PC-9 (cell line): ENCODE measurements around the gene BACH2. TPM values are rescaled to one million over a fixed set of nuclear protein-coding genes. Genes with fewer than 3 reads are reported as not detected.

Experiments
- BruUV-seq: library from RNA; stranded (reverse); fragments of 400-500 nt; replicated peaks from 2 replicates; lab custom pipeline; 2021; lab: Mats Ljungman, UMichigan
- CTCF ChIA-PET: fragments of 300-600 bp; sonication (Branson Sonifier 250); formaldehyde crosslinking; loops from one replicate; lab custom pipeline; 2022; ENCODE audit warnings: antibody characterized with exemption; lab: Charles Lee
- POLR2A ChIA-PET: fragments of 300-600 bp; sonication (Branson Sonifier 250); formaldehyde crosslinking; loops from one replicate; lab custom pipeline; 2022; ENCODE audit warnings: antibody characterized with exemption; ENCODE audit not compliant: unreplicated experiment; lab: Charles Lee
- DNase-seq, 2 experiments: peaks; one replicate each; pipeline versions ENCODE4 v3.0.0 to v3.0.0-alpha.2; 2015 to 2022; ENCODE audit warnings: mixed read lengths in 1 of 2
- H2AFZ ChIP-seq: fragments of 200-600 bp; sonication (generic); 2 replicates; pipeline ENCODE4 v1.8.1; 2017; ENCODE audit warnings: antibody characterized with exemption
- H3F3A ChIP-seq: fragments of 200-600 bp; sonication (generic); 2 replicates; pipeline ENCODE4 v1.8.1; 2017; ENCODE audit warnings: antibody characterized with exemption, mild to moderate bottlenecking, low read depth; ENCODE audit not compliant: insufficient read depth
- H3K27ac ChIP-seq: fragments of 200-600 bp; sonication (generic); 2 replicates; pipeline ENCODE4 v1.6.1; 2016; ENCODE audit warnings: mixed run types
- H3K27me3 ChIP-seq: fragments of 200-600 bp; sonication (generic); 2 replicates; pipeline ENCODE4 v1.6.1; 2016; ENCODE audit warnings: low read depth, mixed run types; ENCODE audit not compliant: insufficient read depth
- H3K36me3 ChIP-seq: fragments of 200-600 bp; sonication (generic); 2 replicates; pipeline ENCODE4 v1.6.1; 2016; ENCODE audit warnings: low read depth, mixed run types
- H3K4me1 ChIP-seq: fragments of 200-600 bp; sonication (generic); replicated peaks from 2 replicates; pipeline ENCODE4 v1.6.1; 2016; ENCODE audit warnings: mixed run types; ENCODE audit not compliant: insufficient read depth
- H3K4me2 ChIP-seq: fragments of 200-600 bp; sonication (generic); 2 replicates; pipeline ENCODE4 v1.6.1; 2017; ENCODE audit warnings: mixed run types
- H3K4me3 ChIP-seq: fragments of 200-600 bp; sonication (generic); 2 replicates; pipeline ENCODE4 v1.6.1; 2016; ENCODE audit warnings: mixed run types
- H3K79me2 ChIP-seq: fragments of 200-600 bp; sonication (generic); 2 replicates; pipeline ENCODE4 v1.6.1; 2017; ENCODE audit warnings: low read depth, mixed run types
- H3K9me2 ChIP-seq: fragments of 200-600 bp; sonication (generic); 2 replicates; pipeline ENCODE4 v1.8.1; 2017; ENCODE audit warnings: mild to moderate bottlenecking; ENCODE audit not compliant: insufficient read depth
- H3K9me3 ChIP-seq: fragments of 200-600 bp; sonication (generic); 2 replicates; pipeline ENCODE4 v1.8.1; 2016; ENCODE audit warnings: low read depth; ENCODE audit not compliant: insufficient read depth
- H4K20me1 ChIP-seq: fragments of 200-600 bp; sonication (generic); 2 replicates; pipeline ENCODE4 v1.8.1; 2017; ENCODE audit not compliant: insufficient read depth
- EZH2 ChIP-seq: fragments of 200-600 bp; sonication (generic); IDR thresholded peaks from 2 replicates; pipeline ENCODE4 v1.8.0; 2017; ENCODE audit warnings: antibody characterized with exemption, low read depth
- intact Hi-C: fragments of 100-400 bp; cut with micrococcal nuclease; formaldehyde crosslinking; loops from one replicate; pipeline ENCODE4 v1.10.0; 2022; ENCODE audit not compliant: unreplicated experiment
- total RNA-seq: library from RNA; stranded (reverse); gene quantifications from 2 replicates; pipeline ENCODE4 v1.2.3, GENCODE V29; 2021
- TF ChIP-seq, protein P1 (sequence below): fragments of 200-600 bp; sonication (generic); conservative IDR thresholded peaks from 2 replicates; pipeline ENCODE4 v1.6.1; 2017; ENCODE audit warnings: mixed run types, antibody characterized with exemption, mild to moderate bottlenecking, moderate library complexity

BACH2 gene
- total RNA-seq, 1 experiment from 2014 or later = 2.3 TPM

GRCh38 chr6:89985751-89986493 lies 310.7 kb downstream of the BACH2 start:
- TF ChIP-seq, protein P1, sequence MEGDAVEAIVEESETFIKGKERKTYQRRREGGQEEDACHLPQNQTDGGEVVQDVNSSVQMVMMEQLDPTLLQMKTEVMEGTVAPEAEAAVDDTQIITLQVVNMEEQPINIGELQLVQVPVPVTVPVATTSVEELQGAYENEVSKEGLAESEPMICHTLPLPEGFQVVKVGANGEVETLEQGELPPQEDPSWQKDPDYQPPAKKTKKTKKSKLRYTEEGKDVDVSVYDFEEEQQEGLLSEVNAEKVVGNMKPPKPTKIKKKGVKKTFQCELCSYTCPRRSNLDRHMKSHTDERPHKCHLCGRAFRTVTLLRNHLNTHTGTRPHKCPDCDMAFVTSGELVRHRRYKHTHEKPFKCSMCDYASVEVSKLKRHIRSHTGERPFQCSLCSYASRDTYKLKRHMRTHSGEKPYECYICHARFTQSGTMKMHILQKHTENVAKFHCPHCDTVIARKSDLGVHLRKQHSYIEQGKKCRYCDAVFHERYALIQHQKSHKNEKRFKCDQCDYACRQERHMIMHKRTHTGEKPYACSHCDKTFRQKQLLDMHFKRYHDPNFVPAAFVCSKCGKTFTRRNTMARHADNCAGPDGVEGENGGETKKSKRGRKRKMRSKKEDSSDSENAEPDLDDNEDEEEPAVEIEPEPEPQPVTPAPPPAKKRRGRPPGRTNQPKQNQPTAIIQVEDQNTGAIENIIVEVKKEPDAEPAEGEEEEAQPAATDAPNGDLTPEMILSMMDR = no peak
- TF ChIP-seq EZH2 = no peak
- CTCF ChIA-PET = no interaction called here

DNA sequence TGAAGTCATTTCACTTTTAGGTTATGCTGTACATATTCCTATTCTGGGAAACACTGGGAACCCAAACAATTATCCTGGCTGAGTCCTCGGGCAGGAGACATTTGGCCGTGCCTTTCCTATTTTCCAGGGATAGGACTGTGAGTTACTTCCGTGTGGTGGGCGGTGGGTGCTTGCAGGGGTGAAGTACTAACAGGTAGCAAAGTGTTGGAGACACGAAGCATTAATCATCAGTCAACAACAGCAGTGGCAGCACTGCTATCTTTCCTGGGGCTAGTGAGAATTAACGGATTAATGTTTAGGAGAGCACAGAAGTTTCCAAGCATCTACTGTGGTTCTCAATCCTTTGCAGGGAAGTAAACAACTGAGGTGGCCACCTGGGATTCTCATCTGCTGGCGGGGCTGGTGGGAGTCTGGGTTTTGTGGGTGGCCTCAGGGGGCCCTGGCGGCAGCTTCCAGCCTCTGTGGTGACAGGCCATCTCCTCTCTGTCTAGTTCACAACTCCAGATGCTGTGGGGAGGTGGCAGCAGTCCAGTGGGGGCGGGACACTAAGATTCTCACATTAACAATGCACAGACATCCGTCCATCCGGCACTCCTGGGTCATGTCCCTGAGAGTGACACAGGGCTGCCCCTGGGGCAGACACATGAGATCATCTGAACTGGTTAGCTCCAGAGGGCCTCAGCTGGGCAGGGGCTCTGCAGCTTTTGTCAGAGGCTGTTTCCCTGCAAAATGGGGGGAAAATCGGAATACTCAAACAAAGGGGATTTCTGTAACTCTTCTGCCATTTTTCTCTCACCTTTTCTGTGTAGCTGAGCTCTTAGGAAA lies 311.5 kb downstream of the BACH2 start:
- TF ChIP-seq EZH2 = no peak
- POLR2A ChIA-PET = no interaction called here
- Histone ChIP-seq H3K79me2 (no peaks in the 10 kb centered on the region), H3K27ac (no peak overlapping the region), H3K9me2 (no peaks in the 10 kb centered on the region), H3K4me3 (no peak overlapping the region), H3K4me2 (no peak overlapping the region), H3K27me3 (no peaks in the 10 kb centered on the region), H4K20me1 (no peaks in the 10 kb centered on the region), H3K4me1 (peaks cover 9% of the 10 kb centered on the region; the same call in 1 of the 2 replicates), H3K36me3 (no peaks in the 10 kb centered on the region), H3K9me3 (no peaks in the 10 kb centered on the region), H3F3A (no peaks in the 10 kb centered on the region), H2AFZ (no peak overlapping the region)
- CTCF ChIA-PET = no interaction called here
- no TSS peak for BruUV-seq
- intact Hi-C loops = no loop called here
- peak in 1 of 2 experiments; percentile 36 for DNase-seq

More at GRCh38 chr6:89985751-89986493, 310.7 kb downstream of the BACH2 start:
- no peak overlapping the region for H3K4me2 ChIP-seq
- H3K9me3 ChIP-seq = no peaks in the 10 kb centered on the region
- no peaks in the 10 kb centered on the region for H3K27me3 ChIP-seq
- intact Hi-C loops = no loop called here
- BruUV-seq = no TSS peak
- no peaks in the 10 kb centered on the region for H3F3A ChIP-seq
- no peak overlapping the region for H2AFZ ChIP-seq
- H3K36me3 ChIP-seq = no peaks in the 10 kb centered on the region
- POLR2A ChIA-PET = no interaction called here
- no peaks in the 10 kb centered on the region for H4K20me1 ChIP-seq
- H3K27ac ChIP-seq = no peak overlapping the region
- no peaks in the 10 kb centered on the region for H3K9me2 ChIP-seq
- peaks cover 9% of the 10 kb centered on the region; the same call in 1 of the 2 replicates for H3K4me1 ChIP-seq
- DNase-seq = no peak
- H3K79me2 ChIP-seq = no peaks in the 10 kb centered on the region
- no peak overlapping the region for H3K4me3 ChIP-seq

DNA sequence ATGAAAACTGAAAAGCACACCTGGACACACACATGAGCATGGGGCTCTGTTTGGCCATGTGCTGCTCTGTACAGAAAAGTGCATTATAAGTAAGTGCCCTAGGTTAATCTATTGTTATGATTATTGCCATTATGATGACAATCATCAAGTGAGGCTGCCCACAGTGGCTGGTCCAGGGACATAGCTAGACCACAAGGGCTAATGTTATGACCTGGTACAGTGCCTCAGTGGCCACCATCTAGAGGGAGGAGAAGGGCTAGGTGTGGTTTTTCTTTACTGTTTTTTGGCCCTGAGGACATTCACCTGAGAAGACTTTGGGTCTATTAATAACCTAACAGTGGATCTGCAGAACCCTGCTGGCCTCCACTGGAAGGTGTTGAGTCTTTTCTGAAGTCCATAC lies 316.3 kb downstream of the BACH2 start:
- no peaks in the 10 kb centered on the region for H4K20me1 ChIP-seq
- intact Hi-C loops = no loop called here
- no peak overlapping the region for H2AFZ ChIP-seq
- POLR2A ChIA-PET = no interaction called here
- no peaks in the 10 kb centered on the region for H3K36me3 ChIP-seq
- no peaks in the 10 kb centered on the region for H3K27me3 ChIP-seq
- CTCF ChIA-PET = no interaction called here
- no peak for DNase-seq
- no peak overlapping the region for H3K4me2 ChIP-seq
- H3F3A ChIP-seq = no peaks in the 10 kb centered on the region
- no TSS peak for BruUV-seq
- no peak overlapping the region for H3K27ac ChIP-seq
- no peak for TF ChIP-seq EZH2
- TF ChIP-seq, protein P1 = no peak
- H3K9me2 ChIP-seq = no peaks in the 10 kb centered on the region
- H3K79me2 ChIP-seq = no peaks in the 10 kb centered on the region
- no peaks in the 10 kb centered on the region for H3K9me3 ChIP-seq
- H3K4me3 ChIP-seq = no peak overlapping the region
- H3K4me1 ChIP-seq = no peaks in the 10 kb centered on the region
